ENCODE data around the gene TBC1D32.
"Not testable (repeated sequence)": the region's sequence is repeated elsewhere in the genome, so short reads cannot be mapped to it uniquely, and the experiment has no call there.

The TBC1D32 gene

GRCh38 chr6:121319112-121319553 lies 15.1 kb downstream of the TBC1D32 start:
- H3K9me3 Mint-ChIP-seq, result no peaks in the 10 kb centered on the region
- TF ChIP-seq CTCF (IDR thresholded peaks at IDR 0.05), result peak; percentile 70
- no peak overlapping the region for H3K27ac Mint-ChIP-seq
- DNase-seq, result no peak
- H3K27me3 Mint-ChIP-seq (ENCODE audit: low read depth, poor library complexity), result peaks cover 2% of the 10 kb centered on the region
- H3K36me3 Mint-ChIP-seq (ENCODE audit: low read depth), result peaks cover 7% of the 10 kb centered on the region
- peak overlapping the region; percentile 65 for H3K4me3 Mint-ChIP-seq
- H3K4me1 Mint-ChIP-seq, result no peaks in the 10 kb centered on the region

- H3K9me3 Mint-ChIP-seq, result no peaks in the 10 kb centered on the region
- H3K27ac Mint-ChIP-seq, result no peak overlapping the region
- no peak overlapping the region for H3K4me3 Mint-ChIP-seq
- no peaks in the 10 kb centered on the region for H3K4me1 Mint-ChIP-seq
- no peaks in the 10 kb centered on the region for H3K27me3 Mint-ChIP-seq (ENCODE audit: low read depth, poor library complexity)
- H3K36me3 Mint-ChIP-seq (ENCODE audit: low read depth), result peaks cover 6% of the 10 kb centered on the region
- no peak for DNase-seq
- no peak for TF ChIP-seq CTCF (IDR thresholded peaks at IDR 0.05)
These were observed 19.7 kb downstream of the TBC1D32 start for GRCh38 chr6:121314381-121315112.

- H3K4me3 Mint-ChIP-seq, result not testable (repeated sequence)
These were observed 22.5 kb downstream of the TBC1D32 start for GRCh38 chr6:121311814-121312213.

GRCh38 chr6:121310495-121310894 lies 23.8 kb downstream of the TBC1D32 start:
- no peak for TF ChIP-seq CTCF (IDR thresholded peaks at IDR 0.05)
- Mint-ChIP-seq H3K9me3 (no peaks in the 10 kb centered on the region), H3K4me1 (no peaks in the 10 kb centered on the region), H3K27ac (no peak overlapping the region), H3K36me3 (ENCODE audit: low read depth) (peaks cover 6% of the 10 kb centered on the region), H3K4me3 (no peak overlapping the region), H3K27me3 (ENCODE audit: low read depth, poor library complexity) (no peaks in the 10 kb centered on the region)
- no peak for DNase-seq

More at GRCh38 chr6:121311814-121312213, 22.5 kb downstream of the TBC1D32 start:
- H3K4me1 Mint-ChIP-seq; H3K27me3 Mint-ChIP-seq (ENCODE audit: low read depth, poor library complexity); H3K9me3 Mint-ChIP-seq; H3K36me3 Mint-ChIP-seq (ENCODE audit: low read depth); DNase-seq; H3K27ac Mint-ChIP-seq: not testable (repeated sequence)

- no peak for TF ChIP-seq CTCF (IDR thresholded peaks at IDR 0.05)
- Mint-ChIP-seq H3K27ac (no peak overlapping the region), H3K4me1 (no peaks in the 10 kb centered on the region), H3K36me3 (ENCODE audit: low read depth) (peaks cover 6% of the 10 kb centered on the region), H3K27me3 (ENCODE audit: low read depth, poor library complexity) (no peaks in the 10 kb centered on the region), H3K4me3 (no peak overlapping the region), H3K9me3 (no peaks in the 10 kb centered on the region)
- DNase-seq, result no peak
These were observed 24.4 kb downstream of the TBC1D32 start for GRCh38 chr6:121309768-121310469.

- Mint-ChIP-seq H3K27ac (no peak overlapping the region), H3K9me3 (no peaks in the 10 kb centered on the region), H3K36me3 (ENCODE audit: low read depth) (peaks cover 7% of the 10 kb centered on the region), H3K4me3 (no peak overlapping the region), H3K4me1 (no peaks in the 10 kb centered on the region), H3K27me3 (ENCODE audit: low read depth, poor library complexity) (no peaks in the 10 kb centered on the region)
- peak; percentile 7 for DNase-seq
- TF ChIP-seq CTCF (IDR thresholded peaks at IDR 0.05), result peak; percentile 75
These were observed 28.2 kb downstream of the TBC1D32 start for GRCh38 chr6:121305957-121306607.

Measured in nephron progenitor cell (in vitro differentiated cells).